ENCODE data around the gene CCNI. TPM values are rescaled to one million over a fixed set of nuclear protein-coding genes. Genes with fewer than 3 reads are reported as not detected.

Gene CCNI
- total RNA-seq, 1 donor from 2014 or later = 238 TPM

DNA sequence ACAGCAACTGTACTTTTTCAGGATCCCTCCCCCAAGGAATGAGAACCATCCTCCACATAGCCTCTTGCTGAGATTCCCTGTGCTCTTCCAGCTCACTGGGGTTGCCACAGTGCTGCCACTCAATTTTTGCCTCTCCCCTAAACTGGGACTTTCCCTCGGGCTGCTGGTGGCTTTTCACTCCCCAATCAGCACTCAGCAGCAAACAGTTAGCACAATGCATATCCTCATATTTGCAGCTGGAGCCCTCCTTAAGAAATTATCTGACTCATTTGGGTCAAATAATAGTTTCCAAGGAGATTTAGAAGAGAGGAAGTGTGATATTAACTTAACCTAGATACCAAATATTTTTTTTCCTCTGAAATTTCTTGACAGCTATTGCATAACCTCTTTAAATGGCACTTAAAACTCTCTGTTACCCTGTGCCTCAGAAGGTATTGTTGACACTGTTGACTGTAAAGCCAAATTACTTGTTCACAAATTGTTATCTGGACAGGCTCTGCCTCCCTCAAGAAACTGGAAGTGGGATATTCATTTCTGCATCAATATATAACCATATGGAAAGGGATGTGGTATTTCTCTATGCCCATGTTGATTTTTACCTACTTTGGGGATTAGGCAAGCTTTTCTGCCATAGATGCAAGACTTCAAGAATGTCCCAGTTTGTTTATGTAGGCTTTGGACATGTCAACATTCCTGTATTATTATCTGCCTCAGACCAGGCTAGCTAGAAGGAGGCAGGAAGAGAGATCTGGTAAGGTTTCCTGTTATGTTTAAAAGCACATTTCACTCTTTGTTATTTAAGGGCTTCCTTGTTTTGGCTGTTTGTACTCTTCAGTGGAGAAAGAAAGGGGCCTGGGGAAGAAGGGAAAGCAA, 68.2 kb downstream of the CCNI start:
- no peak for DNase-seq (ENCODE audit: low spot score)

DNA sequence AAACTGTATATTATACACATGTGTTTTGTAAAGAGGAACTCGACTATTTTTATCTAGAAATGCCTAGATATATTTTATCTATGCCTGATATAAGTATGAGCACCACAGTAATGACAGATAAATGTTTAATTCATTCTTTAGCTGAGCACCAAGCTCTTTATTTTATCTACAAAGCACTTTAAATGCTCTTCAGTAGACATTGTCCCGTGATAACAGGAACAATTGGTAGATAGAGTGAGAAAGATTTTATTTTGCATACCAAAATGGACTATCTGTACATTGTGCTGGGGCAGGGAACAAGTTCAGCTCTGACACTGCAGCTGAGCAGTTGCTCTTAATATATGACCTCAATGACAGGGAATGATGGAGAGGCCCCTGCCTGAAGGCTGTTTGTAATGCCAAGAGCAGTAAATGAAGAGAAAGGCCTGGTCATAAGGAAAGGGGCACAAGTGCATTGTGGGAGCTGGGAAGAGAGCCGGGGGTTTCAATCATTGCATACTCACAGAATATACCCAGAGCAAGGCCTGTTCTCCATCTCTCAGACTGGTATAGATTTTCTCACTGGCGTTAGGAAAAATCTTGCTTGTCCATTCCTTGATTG, 68.9 kb downstream of the CCNI start:
- DNase-seq (ENCODE audit: low spot score) = no peak

DNA sequence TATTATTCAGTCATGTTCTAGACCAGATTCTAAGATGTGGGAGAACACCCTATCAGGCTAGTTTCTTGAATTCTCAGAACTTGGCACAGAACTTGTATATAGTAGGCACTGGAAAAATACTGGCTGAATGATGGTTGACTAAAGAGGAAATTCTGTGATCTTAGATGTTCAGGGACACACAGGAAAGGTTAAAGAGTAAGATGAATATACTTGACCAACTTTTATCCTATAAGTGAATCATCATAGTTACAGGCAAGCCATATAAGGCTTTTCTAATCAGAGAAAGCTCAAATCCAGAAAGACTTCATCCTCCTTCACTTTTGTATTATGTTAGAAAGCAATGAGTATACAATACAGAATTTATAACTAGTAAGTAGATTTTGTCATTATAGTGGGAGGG, 72.4 kb downstream of the CCNI start:
- no peak for DNase-seq (ENCODE audit: low spot score)

DNA sequence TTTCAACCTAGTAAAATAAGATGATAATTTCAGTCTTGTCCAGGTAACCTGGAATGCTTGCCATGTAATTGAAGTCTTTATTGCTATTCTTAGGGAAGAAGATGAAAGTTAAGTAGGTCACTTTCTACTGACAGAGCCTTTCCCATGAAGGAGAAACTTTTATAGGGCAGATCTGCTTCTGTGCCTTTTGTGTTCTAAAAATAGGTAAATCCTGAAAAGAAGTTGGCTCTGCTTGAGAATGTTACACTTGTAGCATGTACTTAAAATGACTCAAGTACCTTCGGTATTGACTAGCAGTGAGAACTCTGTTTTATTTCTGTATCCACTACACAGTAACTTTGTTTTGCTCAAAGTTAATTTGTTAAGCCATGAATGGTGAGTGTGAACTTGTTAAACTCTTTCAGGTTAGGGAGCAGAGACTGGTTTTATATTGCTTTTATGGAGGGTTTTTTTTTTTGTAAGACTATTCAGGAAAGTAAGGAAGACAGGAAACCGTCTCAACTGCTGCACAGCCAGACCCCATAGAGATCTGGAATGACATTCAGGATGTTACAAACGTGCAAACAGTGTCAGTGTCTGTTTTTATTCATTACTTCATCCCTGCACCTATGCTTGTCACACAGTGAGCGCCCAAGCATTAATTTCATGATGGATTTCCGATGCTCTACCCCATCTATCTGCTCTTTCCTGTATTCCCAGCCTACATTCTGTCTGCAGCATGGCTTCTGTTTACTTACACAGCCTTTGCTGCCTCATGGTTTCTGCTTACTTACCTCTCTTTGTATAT, 73.3 kb downstream of the CCNI start:
- DNase-seq (ENCODE audit: low spot score) = no peak

DNA sequence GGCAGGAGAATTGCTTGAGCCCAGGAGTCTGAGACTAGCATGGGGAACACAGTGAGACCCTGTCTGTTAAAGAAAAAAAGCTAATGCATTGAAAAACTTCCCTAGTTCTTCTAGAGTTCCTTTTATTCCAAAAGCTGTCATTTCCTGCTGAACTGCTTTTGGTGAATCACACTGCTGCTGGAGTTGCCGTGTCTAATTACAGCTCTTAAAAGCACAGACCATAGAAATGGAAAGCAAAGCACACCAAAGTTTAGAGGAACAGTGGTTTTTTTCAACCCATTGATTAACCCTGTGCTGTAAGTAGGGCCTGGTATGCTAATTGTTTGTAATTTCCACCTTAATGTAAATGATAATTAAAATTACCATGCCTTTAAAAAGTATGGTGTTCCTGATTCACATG, 73.9 kb downstream of the CCNI start:
- DNase-seq (ENCODE audit: low spot score) = no peak

DNA sequence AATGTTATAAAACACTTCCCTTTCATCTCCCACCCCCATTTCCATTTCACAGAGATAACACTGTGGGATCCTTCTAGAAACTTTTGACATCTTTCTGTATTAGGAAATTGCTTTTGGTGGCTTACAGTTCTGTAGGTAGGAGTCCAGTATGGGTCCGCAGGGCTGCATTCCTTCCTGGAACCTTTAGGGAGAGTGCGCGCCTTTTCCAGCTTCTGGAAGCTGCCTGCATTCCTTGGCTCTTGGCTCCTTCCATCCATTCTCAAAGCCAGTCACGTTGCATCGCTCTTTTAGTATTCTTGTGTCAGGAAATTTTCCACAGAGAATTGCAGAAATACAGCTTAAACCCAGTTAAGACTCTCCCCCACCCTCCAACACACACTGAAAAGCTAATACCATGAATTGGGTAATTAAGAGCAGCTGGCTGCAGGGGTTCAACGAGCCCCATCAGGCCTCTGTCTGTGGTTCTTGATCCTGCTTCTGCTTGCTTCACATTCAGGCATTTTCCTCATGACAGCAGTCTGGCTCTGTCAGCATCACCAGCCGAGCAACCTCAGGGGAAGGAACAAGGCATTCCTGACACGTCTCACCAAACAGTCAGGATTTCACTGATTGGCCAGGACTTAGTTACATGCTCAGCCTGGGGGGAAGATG, 77.4 kb downstream of the CCNI start:
- DNase-seq (ENCODE audit: low spot score) = no peak

DNA sequence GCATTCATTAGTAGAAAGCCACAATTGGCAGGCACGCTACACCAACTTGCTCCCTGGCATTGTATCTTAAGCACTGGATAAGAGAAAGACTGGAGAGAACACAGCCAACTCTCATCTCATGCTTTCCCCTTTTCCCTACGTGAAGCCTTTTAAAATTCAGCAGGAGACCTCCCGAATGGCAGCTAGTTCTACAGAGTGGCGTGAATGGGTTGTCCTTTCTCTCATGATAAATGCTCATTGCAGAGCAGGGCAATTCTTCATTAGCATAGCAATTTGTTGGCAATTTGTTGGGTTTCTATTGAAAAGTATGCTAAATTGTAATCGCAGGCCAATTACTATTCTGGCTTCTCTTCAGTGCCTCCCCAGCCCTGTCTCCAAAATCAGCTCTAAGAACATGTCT, 78.3 kb downstream of the CCNI start:
- no peak for DNase-seq (ENCODE audit: low spot score)

Other genes with a start within 250 kb of the CCNI start
- 14.3 TPM for gene SOWAHB, start 177.8 kb downstream of the CCNI start, total RNA-seq
- gene SEPTIN11, start 126.2 kb downstream of the CCNI start, total RNA-seq = 139 TPM
- 60.9 TPM for gene CCNG2, start 81.2 kb upstream of the CCNI start, total RNA-seq

Measured in ureter (tissue), 1 donor.